HepG2 (cell line): ENCODE measurements around the gene TCF25. TPM values are rescaled to one million over a fixed set of nuclear protein-coding genes. Genes with fewer than 3 reads are reported as not detected.

Experiments used
- AKAP8 ChIP-seq: sonication (generic); formaldehyde crosslinking; IDR thresholded peaks from 2 replicates; pipeline ENCODE4 v1.5.1; 2020; ENCODE audit warnings: mild to moderate bottlenecking, missing genetic modification reagents
- CCAR2 ChIP-seq: fragments of 200-400 bp; formaldehyde crosslinking; optimal IDR thresholded peaks from 2 replicates; pipeline ENCODE3; 2018; ENCODE audit warnings: low read depth, mild to moderate bottlenecking, low read length, moderate library complexity
- CENPT ChIP-seq: sonication (generic); formaldehyde crosslinking; IDR thresholded peaks from 2 replicates; pipeline ENCODE4 v1.8.0; 2022; ENCODE audit warnings: low read depth, mild to moderate bottlenecking, moderate library complexity, missing genetic modification reagents
- DNMT1 ChIP-seq: sonication (generic); formaldehyde crosslinking; IDR thresholded peaks from 2 replicates; pipeline ENCODE4 v1.5.1; 2020; ENCODE audit warnings: mild to moderate bottlenecking, missing genetic modification reagents
- FOXA3 ChIP-seq: IDR thresholded peaks from 2 replicates; pipeline ENCODE4 v1.6.1; 2016; ENCODE audit warnings: missing genetic modification reagents, missing compliant biosample characterization
- KDM2A ChIP-seq: sonication (generic); formaldehyde crosslinking; IDR thresholded peaks from 2 replicates; pipeline ENCODE4 v1.4.0; 2020; ENCODE audit warnings: low read depth, missing genetic modification reagents, borderline replicate concordance
- SKI ChIP-seq: fragments of 450-650 bp; IDR thresholded peaks from one replicate; pipeline ENCODE4 v1.6.1; 2018; ENCODE audit warnings: mild to moderate bottlenecking; ENCODE audit not compliant: partially characterized antibody
- SP4 ChIP-seq: sonication (generic); formaldehyde crosslinking; IDR thresholded peaks from 2 replicates; pipeline ENCODE4 v1.8.1; 2023; ENCODE audit warnings: mild to moderate bottlenecking, missing genetic modification reagents
- TARDBP ChIP-seq: sonication (generic); formaldehyde crosslinking; IDR thresholded peaks from 2 replicates; pipeline ENCODE4 v1.8.0; 2022; ENCODE audit warnings: mild to moderate bottlenecking, missing genetic modification reagents
- ZBTB40 ChIP-seq, 2 experiments: fragments of 450-650 bp in 1 of 2; sonication (generic) in 1 of 2; formaldehyde crosslinking in 1 of 2; IDR thresholded peaks; 2 replicates each; pipeline versions ENCODE4 v1.6.1 to v1.8.0; 2016 to 2022; ENCODE audit warnings: antibody characterized with exemption in 1 of 2, mild to moderate bottlenecking in 1 of 2, missing genetic modification reagents in 1 of 2
- ZBTB42 ChIP-seq: sonication (generic); formaldehyde crosslinking; IDR thresholded peaks from 2 replicates; pipeline ENCODE4 v1.5.0; 2020; ENCODE audit warnings: mild to moderate bottlenecking, missing genetic modification reagents
- ZC3H13 ChIP-seq: sonication (generic); formaldehyde crosslinking; IDR thresholded peaks from 2 replicates; pipeline ENCODE4 v1.8.1; 2023; ENCODE audit warnings: mild to moderate bottlenecking, missing genetic modification reagents, moderate library complexity
- ZFP90 ChIP-seq: sonication (generic); formaldehyde crosslinking; IDR thresholded peaks from 2 replicates; pipeline ENCODE4 v1.8.0; 2022; ENCODE audit warnings: missing genetic modification reagents, mild to moderate bottlenecking, inconsistent platforms, borderline replicate concordance
- ZNF562 ChIP-seq: sonication (generic); formaldehyde crosslinking; IDR thresholded peaks from 2 replicates; pipeline ENCODE4 v1.8.0; 2022; ENCODE audit warnings: missing genetic modification reagents, borderline replicate concordance
- ZNF878 ChIP-seq: sonication (generic); formaldehyde crosslinking; IDR thresholded peaks from 2 replicates; pipeline ENCODE4 v1.8.1; 2023; ENCODE audit warnings: mild to moderate bottlenecking, missing genetic modification reagents, moderate library complexity
- polyA plus RNA-seq, 8 experiments: library from polyadenylated mRNA; depleted of rRNA in 3 of 8; stranded (reverse) in 7 of 8; unstranded in 1 of 8; fragments of >200 nt; fragmentation: Illumina TruSeq in 4 of 8; extraction: Trizol in 4 of 8; gene quantifications; 2 replicates each; pipeline versions ENCODE4 v1.2.1 to v1.2.3, GENCODE V29; 2011 to 2016; ENCODE audit warnings: low read depth in 4 of 8, missing spikeins in 1 of 8, mixed read lengths in 1 of 8; ENCODE audit not compliant: insufficient read depth in 1 of 8
- total RNA-seq, 5 experiments: library from RNA; depleted of rRNA; stranded (reverse); fragments of >200 nt; fragmentation: Illumina TruSeq; extraction: Trizol; gene quantifications; 2 replicates each; pipeline ENCODE4 v1.2.3, GENCODE V29; 2016; ENCODE audit warnings: low read depth in 1 of 5
- TF ChIP-seq, protein P1 (sequence below): sonication (generic); formaldehyde crosslinking; IDR thresholded peaks from 2 replicates; pipeline ENCODE4 v1.5.1; 2020; ENCODE audit warnings: missing genetic modification reagents, mild to moderate bottlenecking, borderline replicate concordance
- TF ChIP-seq, protein P2 (sequence below): sonication (generic); formaldehyde crosslinking; IDR thresholded peaks from 2 replicates; pipeline ENCODE4 v1.5.0; 2020; ENCODE audit warnings: missing genetic modification reagents, mild to moderate bottlenecking, borderline replicate concordance

TCF25 gene
- total and polyA plus RNA-seq, 2 of the 13 experiments (the other 11 are each of a cell fraction or from before 2014, with no cell fraction given) = 138 to 206 TPM

DNA sequence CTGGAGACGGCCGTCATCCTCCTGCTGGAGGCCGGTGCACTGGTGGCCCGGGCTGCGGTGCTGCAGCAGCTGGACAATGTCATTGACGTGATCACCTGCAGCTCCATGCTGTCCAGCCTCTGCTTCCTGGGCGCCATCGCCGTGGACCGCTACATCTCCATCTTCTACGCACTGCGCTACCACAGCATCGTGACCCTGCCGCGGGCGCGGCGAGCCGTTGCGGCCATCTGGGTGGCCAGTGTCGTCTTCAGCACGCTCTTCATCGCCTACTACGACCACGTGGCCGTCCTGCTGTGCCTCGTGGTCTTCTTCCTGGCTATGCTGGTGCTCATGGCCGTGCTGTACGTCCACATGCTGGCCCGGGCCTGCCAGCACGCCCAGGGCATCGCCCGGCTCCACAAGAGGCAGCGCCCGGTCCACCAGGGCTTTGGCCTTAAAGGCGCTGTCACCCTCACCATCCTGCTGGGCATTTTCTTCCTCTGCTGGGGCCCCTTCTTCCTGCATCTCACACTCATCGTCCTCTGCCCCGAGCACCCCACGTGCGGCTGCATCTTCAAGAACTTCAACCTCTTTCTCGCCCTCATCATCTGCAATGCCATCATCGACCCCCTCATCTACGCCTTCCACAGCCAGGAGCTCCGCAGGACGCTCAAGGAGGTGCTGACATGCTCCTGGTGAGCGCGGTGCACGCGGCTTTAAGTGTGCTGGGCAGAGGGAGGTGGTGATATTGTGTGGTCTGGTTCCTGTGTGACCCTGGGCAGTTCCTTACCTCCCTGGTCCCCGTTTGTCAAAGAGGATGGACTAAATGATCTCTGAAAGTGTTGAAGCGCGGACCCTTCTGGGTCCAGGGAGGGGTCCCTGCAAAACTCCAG lies 46.4 kb downstream of the TCF25 start (continued):
- TF ChIP-seq TARDBP (no peak), SP4 (CRISPR knock-in tag) (no peak), ZFP90 (CRISPR knock-in tag) (0 out of 2 replicates have a peak, but pooled peaks have one; percentile 6), CCAR2 (no peak), DNMT1 (no peak), KDM2A (CRISPR knock-in tag) (no peak; the same call in 1 of the 2 replicates), ZC3H13 (CRISPR knock-in tag) (peak; percentile 92), ZBTB40 (IDR thresholded peaks at IDR 0.05) (no peak), ZBTB40 (CRISPR knock-in tag; IDR thresholded peaks at IDR 0.05) (peak; percentile 52; the same call in 1 of the 2 replicates), SKI (no peak), CENPT (CRISPR knock-in tag) (0 out of 2 replicates have a peak, but pooled peaks have one; percentile 39), ZNF562 (no peak), FOXA3 (CRISPR knock-in tag) (no peak), ZBTB42 (CRISPR knock-in tag) (no peak), ZNF878 (CRISPR knock-in tag) (no peak), AKAP8 (CRISPR knock-in tag) (no peak)
- TF ChIP-seq, protein P1, sequence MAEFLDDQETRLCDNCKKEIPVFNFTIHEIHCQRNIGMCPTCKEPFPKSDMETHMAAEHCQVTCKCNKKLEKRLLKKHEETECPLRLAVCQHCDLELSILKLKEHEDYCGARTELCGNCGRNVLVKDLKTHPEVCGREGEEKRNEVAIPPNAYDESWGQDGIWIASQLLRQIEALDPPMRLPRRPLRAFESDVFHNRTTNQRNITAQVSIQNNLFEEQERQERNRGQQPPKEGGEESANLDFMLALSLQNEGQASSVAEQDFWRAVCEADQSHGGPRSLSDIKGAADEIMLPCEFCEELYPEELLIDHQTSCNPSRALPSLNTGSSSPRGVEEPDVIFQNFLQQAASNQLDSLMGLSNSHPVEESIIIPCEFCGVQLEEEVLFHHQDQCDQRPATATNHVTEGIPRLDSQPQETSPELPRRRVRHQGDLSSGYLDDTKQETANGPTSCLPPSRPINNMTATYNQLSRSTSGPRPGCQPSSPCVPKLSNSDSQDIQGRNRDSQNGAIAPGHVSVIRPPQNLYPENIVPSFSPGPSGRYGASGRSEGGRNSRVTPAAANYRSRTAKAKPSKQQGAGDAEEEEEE = no peak
- TF ChIP-seq, protein P2, sequence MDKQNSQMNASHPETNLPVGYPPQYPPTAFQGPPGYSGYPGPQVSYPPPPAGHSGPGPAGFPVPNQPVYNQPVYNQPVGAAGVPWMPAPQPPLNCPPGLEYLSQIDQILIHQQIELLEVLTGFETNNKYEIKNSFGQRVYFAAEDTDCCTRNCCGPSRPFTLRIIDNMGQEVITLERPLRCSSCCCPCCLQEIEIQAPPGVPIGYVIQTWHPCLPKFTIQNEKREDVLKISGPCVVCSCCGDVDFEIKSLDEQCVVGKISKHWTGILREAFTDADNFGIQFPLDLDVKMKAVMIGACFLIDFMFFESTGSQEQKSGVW = no peak
